PC-3 (cell line): ENCODE results near the gene IFI30.

ENCODE experiments used
- CTCF ChIP-seq: fragments of 300-600 bp; sonication (generic); conservative IDR thresholded peaks from 2 replicates; pipeline ENCODE4 v1.5.1; 2017; ENCODE audit warnings: antibody characterized with exemption, low read depth, mild to moderate bottlenecking, low read length
- EZH2 ChIP-seq: fragments of 300-600 bp; sonication (generic); IDR thresholded peaks from one replicate; pipeline ENCODE4 v1.6.1; 2017; ENCODE audit warnings: antibody characterized with exemption, mild to moderate bottlenecking, low read length; ENCODE audit not compliant: unreplicated experiment
- EZH2phosphoT487 ChIP-seq: fragments of 300-600 bp; sonication (generic); IDR thresholded peaks from 2 replicates; pipeline ENCODE4 v1.6.1; 2018; ENCODE audit warnings: mild to moderate bottlenecking, antibody characterized with exemption, low read length, borderline replicate concordance

DNA sequence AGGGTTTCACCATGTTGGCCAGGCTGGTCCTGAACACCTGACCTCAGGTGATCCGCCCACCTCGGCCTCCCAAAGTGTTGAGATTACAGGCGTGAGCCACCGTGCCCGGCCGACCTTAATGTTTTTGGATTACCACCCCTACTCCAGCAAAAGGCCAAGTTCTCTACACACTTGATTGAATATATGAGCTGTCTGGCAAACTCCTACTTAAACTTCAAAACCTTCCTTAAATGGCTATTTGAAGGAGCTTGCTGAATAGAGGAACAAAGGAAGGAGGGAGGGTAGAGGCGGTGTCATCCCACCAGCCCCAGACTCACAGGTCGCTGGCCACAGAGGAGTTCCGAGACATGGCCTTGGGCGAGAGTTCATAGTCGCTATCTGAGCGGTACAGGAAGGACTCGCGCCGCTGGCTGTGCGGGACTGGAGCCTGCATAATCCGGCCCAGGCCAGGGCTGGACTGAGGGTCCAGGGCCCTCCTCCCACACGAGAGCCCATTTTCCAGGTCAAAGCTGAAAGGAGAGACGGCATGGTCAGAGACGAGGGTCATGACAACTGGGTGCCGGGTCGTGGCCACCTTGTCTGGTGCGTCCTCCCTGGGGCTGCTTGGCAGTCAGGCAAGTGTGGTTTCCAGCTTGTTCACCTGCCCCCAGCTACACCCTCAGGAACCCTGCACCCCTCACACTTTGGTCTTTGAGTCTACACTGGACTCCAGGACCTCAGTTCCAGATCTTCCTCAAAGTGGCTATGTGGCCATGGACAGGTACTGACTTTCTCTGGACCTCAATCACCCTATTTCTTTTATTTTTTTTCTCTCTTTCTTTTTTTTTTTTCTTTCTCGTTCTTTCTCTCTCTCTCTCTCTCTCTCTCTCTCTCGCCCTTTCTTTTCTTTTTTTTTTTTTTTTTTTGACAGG, 48.5 kb downstream of the IFI30 start:
- TF ChIP-seq CTCF (no peak), EZH2 (no peak), EZH2phosphoT487 (no peak)
